Measurements from ENCODE around the gene KRI1.

The KRI1 gene

GRCh38 chr19:10565567-10566407, at the start of gene KRI1:
Gene KRI1, minus strand, starts transcription at chr19:10566010. Its CDS starts 11 bp downstream, at chr19:10565999.
- peak; percentile 98 for DNase-seq

- DNase-seq, result no peak
Observed at GRCh38 chr19:10612499-10613119, 46.8 kb upstream of the KRI1 start.

- no peak for DNase-seq
Observed at GRCh38 chr19:10611907-10612306, 46.1 kb upstream of the KRI1 start.

- peak in 1 of 2 experiments; percentile 2 for DNase-seq
Observed at GRCh38 chr19:10604460-10604980, 38.7 kb upstream of the KRI1 start.

GRCh38 chr19:10603873-10604459, 38.2 kb upstream of the KRI1 start:
- peak in 1 of 2 experiments; percentile 27 for DNase-seq

GRCh38 chr19:10603084-10603872, 37.5 kb upstream of the KRI1 start:
- peak; percentile 59 to 83 for DNase-seq

DNA sequence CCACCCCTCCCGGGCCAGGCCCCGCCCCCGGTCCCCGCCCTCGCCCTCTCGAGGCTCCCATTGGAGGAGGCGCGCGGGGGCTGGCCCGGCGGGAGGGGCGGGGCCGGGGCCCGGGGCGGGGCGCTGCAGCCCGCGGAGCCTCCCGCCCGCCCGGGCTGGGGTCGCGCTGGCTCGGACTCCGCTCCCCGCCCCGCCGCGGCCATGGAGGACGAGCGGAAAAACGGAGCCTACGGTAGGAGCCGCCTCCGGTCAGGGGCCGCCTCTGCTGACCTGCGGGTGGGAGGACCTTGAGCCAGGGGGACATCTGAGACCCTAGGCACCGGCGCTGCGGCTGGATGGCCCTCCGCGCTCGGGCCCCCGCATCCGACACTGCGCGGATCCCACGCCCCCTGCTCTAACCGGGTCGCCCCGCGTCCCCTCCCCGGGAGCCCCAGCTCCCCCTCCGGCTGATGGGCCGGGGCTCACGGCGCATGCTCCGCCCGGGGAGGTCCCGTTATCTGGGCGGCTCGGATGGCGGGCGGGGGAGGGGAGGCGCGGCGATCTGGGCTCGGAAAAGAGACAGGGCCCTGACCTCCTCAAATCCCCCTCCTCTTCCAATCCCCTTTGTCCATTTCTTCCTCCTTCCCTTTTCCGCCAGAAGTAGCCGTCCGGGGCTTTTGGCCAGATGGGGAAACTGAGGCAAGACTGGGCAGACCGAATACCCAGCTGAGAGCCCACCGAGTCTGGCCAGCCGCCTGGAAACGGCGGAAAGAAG, 36.7 kb upstream of the KRI1 start:
- DNase-seq, result peak; percentile 83 to 92

DNA sequence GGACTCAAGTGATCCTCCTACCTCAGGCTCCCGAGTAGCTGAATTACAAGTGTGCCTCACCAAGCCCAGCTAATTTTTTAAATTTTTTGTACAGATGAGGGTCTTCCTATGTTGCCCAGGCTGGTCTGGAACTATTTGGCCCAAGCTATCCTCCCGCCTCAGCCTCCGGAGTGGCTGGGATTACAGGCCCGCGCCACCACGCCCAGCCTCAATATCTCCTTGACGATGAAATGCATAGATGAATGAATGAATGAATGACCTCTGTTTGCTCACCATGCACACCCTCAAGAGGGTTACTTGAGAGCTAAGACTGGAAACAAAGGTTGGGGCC, 36.2 kb upstream of the KRI1 start:
- DNase-seq, result no peak

DNA sequence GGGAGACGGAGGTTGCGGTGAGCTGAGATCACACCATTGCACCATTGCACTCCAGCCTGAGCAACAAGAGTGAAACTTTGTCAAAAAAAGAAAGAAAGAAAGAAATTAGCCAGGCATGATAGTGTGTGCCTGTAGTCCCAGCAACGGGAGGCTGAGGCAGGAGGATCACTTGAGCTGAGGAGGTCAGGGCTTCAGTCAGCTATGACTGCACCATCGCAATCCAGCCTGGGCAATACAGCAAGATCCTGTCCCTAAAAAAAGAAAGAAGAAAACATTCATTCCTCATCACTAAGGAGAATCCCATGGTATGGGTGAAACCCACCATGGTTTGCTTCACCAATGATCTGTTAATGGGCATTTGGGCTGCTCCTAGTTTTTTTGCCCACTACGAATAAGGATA, 34.3 kb upstream of the KRI1 start:
- DNase-seq, result no peak

GRCh38 chr19:10593820-10594637, 28.2 kb upstream of the KRI1 start:
- no peak for DNase-seq

DNA sequence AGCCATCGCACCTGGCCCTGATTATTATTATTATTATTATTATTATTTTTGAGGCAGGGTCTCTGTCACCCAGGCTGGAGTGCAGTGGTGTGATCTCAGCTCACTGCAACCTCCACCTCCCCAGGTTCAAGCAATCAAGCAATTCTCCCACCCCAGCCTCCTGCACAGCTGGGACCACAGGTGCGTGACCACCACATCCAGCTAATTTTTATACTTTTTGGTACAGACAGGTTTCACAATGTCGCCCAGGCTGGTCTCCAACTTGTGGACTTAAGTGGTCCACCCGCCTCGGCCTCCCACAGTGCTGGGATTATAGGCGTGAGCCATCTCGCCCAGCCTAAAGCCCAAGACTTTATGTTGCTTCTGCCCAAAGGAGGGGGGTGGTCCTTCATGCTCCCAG, 27.3 kb upstream of the KRI1 start:
- DNase-seq, result no peak

- no peak for DNase-seq
Observed at GRCh38 chr19:10587839-10588150, 22.0 kb upstream of the KRI1 start.

DNA sequence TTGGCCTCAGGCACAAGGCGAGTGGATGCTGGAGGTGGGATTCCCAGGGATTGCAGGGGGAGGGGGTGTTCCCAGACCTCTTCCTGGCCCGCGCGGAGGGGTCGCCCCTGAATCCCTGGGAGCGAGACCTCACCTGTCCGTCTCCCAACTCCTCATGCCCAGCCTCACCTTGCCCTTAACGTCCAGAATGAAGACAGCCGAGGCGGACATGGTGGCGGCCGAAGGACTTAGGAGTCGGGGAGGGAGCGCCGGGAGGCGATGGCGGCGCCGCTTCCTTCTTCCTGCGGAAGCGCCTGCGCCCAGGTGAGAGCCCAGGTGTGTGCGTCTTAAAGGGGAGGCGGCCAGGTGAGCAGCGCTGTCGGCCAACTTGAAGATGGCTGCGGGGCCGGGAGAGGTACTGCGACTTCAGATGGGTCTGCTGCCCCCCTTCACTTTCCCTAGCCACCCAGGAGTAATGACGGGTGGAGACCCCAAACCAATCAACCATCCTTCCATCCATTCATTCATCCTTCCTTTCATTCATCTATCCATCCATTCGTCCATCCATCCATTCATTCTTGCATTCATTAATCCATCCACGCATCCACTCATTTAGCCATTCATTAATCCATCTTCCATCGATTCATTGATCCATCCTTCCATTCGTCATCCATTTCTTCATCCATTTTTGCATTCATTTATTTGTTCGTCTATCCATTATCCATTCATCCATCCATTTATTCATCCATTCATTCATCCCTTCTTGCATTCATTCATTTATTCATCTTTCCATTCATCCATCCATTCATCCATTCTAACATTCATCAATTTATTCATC, 21.4 kb upstream of the KRI1 start, which contains the start of gene AP1M2:
TSS of gene AP1M2 (minus strand) at position 291 of the 817 bp plus-strand sequence. CDS start at position 210, 81 bp downstream.
- DNase-seq, result no peak

DNA sequence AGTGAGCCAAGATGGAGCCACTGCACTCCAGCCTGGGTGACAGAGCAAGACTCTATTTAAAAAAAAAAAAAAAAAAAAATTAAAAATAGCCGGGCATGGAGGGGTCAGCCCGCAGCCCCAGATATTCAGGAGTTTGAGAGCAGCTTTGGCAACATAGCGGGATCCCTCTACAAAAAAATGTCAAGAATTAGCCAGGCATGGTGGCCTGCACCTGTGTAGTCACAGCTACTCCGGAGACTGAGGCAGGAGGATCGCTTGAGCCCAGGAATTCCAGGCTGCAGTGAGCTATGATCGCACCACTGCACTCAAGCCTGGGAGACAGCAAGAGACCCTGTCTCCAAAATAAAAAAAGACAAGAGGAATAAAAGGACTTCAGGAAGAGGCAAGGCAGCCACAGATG, 20.6 kb upstream of the KRI1 start:
- no peak for DNase-seq

- no peak for DNase-seq
Observed at GRCh38 chr19:10583036-10583776, 17.4 kb upstream of the KRI1 start.

DNA sequence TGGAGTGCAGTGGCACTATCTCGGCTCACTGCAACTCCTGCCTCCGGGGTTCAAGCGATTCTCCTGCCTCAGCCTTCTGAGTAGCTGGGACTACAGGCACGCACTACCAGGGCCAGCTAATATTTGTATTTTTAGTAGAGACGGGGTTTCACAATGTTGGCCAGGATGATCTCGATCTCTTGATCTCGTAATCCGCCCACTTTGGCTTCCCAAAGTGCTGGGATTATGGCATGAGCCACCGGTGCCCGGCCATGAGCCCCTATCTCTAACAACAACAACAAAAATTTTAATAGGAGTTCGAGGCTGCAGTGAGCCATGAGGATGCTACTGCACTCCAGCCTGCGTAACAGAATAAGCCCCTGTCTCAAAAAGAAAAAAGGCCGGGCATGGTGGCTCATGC, 16.3 kb upstream of the KRI1 start:
- no peak for DNase-seq

GRCh38 chr19:10580979-10581631, 15.3 kb upstream of the KRI1 start:
- peak; percentile 83 to 87 for DNase-seq

- no peak for DNase-seq
Observed at GRCh38 chr19:10577951-10578350, 12.1 kb upstream of the KRI1 start.

Data from stimulated activated CD4-positive, alpha-beta T cell treated with anti-CD3 and anti-CD28 coated beads, Interleukin-4, amount 100 ng/mL, for 4 hours (primary cell).